Measurements from ENCODE around the gene PLEKHG4.
A peak's percentile ranks its signal among the peaks of the same experiment; 100 is the strongest.

Gene PLEKHG4

GRCh38 chr16:67283039-67283825 is 3.9 kb downstream of the PLEKHG4 start:
- Histone ChIP-seq H3K27me3 (ENCODE audit: insufficient read depth, low read depth) (no peaks in the 10 kb centered on the region), H3K27ac (no peak overlapping the region), H3K4me2 (no peak overlapping the region), H3K79me2 (ENCODE audit: insufficient read depth, low read depth) (peaks cover 7% of the 10 kb centered on the region; the same call in 1 of the 2 replicates), H3K4me3 (IDR thresholded peaks at IDR 0.05; ENCODE audit: insufficient read depth, low read depth, low read length) (no peak overlapping the region), H3K36me3 (ENCODE audit: insufficient read depth) (no peaks in the 10 kb centered on the region), H4K20me1 (ENCODE audit: insufficient read depth) (no peaks in the 10 kb centered on the region), H2AFZ (ENCODE audit: low read depth) (no peak overlapping the region), H3K9ac (no peak overlapping the region), H3K4me1 (ENCODE audit: low read depth, poor library complexity, severe bottlenecking) (peaks cover 7% of the 10 kb centered on the region)
- TF ChIP-seq, protein P1, sequence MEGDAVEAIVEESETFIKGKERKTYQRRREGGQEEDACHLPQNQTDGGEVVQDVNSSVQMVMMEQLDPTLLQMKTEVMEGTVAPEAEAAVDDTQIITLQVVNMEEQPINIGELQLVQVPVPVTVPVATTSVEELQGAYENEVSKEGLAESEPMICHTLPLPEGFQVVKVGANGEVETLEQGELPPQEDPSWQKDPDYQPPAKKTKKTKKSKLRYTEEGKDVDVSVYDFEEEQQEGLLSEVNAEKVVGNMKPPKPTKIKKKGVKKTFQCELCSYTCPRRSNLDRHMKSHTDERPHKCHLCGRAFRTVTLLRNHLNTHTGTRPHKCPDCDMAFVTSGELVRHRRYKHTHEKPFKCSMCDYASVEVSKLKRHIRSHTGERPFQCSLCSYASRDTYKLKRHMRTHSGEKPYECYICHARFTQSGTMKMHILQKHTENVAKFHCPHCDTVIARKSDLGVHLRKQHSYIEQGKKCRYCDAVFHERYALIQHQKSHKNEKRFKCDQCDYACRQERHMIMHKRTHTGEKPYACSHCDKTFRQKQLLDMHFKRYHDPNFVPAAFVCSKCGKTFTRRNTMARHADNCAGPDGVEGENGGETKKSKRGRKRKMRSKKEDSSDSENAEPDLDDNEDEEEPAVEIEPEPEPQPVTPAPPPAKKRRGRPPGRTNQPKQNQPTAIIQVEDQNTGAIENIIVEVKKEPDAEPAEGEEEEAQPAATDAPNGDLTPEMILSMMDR (conservative IDR thresholded peaks at IDR 0.05; ENCODE audit: low read depth, low read length), result no peak

GRCh38 chr16:67283826-67284555 is 4.7 kb downstream of the PLEKHG4 start:
- Histone ChIP-seq H4K20me1 (ENCODE audit: insufficient read depth) (no peaks in the 10 kb centered on the region), H3K27ac (no peak overlapping the region), H3K4me3 (IDR thresholded peaks at IDR 0.05; ENCODE audit: insufficient read depth, low read depth, low read length) (no peak overlapping the region), H3K4me1 (ENCODE audit: low read depth, poor library complexity, severe bottlenecking) (peaks cover 7% of the 10 kb centered on the region), H3K79me2 (ENCODE audit: insufficient read depth, low read depth) (no peaks in the 10 kb centered on the region), H3K27me3 (ENCODE audit: insufficient read depth, low read depth) (no peaks in the 10 kb centered on the region), H3K9ac (no peak overlapping the region), H3K36me3 (ENCODE audit: insufficient read depth) (no peaks in the 10 kb centered on the region), H3K4me2 (no peak overlapping the region), H2AFZ (ENCODE audit: low read depth) (no peak overlapping the region)
- TF ChIP-seq, protein P1 (conservative IDR thresholded peaks at IDR 0.05; ENCODE audit: low read depth, low read length), result no peak

- no peak overlapping the region for H2AFZ ChIP-seq (ENCODE audit: low read depth)
- H3K4me2 ChIP-seq, result no peak overlapping the region
- H3K27me3 ChIP-seq (ENCODE audit: insufficient read depth, low read depth), result no peaks in the 10 kb centered on the region
- no peak overlapping the region for H3K9ac ChIP-seq
- no peaks in the 10 kb centered on the region for H3K79me2 ChIP-seq (ENCODE audit: insufficient read depth, low read depth)
- H3K27ac ChIP-seq, result no peak overlapping the region
- no peaks in the 10 kb centered on the region for H3K36me3 ChIP-seq (ENCODE audit: insufficient read depth)
- peaks cover 7% of the 10 kb centered on the region for H3K4me1 ChIP-seq (ENCODE audit: low read depth, poor library complexity, severe bottlenecking)
- no peak overlapping the region for H3K4me3 ChIP-seq (IDR thresholded peaks at IDR 0.05; ENCODE audit: insufficient read depth, low read depth, low read length)
- TF ChIP-seq, protein P1 (conservative IDR thresholded peaks at IDR 0.05; ENCODE audit: low read depth, low read length), result peak; percentile 23; the same call in 1 of the 2 replicates
- H4K20me1 ChIP-seq (ENCODE audit: insufficient read depth), result no peaks in the 10 kb centered on the region
Measured at GRCh38 chr16:67284699-67285646, 5.6 kb downstream of the PLEKHG4 start.

All from KMS-11 (cell line).